Right kidney (tissue), 9 donors: ENCODE data around the gene RAB4A.

ENCODE experiments used
- DNase-seq: peaks from one replicate; pipeline ENCODE4 v3.0.0-alpha.2; 2016
- long read RNA-seq, 8 donors: transcript quantifications; one replicate each; lab custom pipeline, GENCODE V29; 2026

RAB4A gene, protein sequence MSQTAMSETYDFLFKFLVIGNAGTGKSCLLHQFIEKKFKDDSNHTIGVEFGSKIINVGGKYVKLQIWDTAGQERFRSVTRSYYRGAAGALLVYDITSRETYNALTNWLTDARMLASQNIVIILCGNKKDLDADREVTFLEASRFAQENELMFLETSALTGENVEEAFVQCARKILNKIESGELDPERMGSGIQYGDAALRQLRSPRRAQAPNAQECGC
- long read RNA-seq, donor 1, transcript RAB4A-201 (8 exons, 2,966 nt), result major isoform, 39 of 50 reads
- long read RNA-seq, donor 1, partial matches to known transcripts, result 8 of 50 reads
- long read RNA-seq, donor 1, other reads (novel, unspliced or antisense), result 0 of 50 reads
- long read RNA-seq, donor 2, transcript RAB4A-201 (8 exons, 2,966 nt), result major isoform, 20 of 20 reads
- long read RNA-seq, donor 2, partial matches to known transcripts, result 0 of 20 reads
- long read RNA-seq, donor 2, other reads (novel, unspliced or antisense), result 0 of 20 reads
- long read RNA-seq, donor 3, transcript RAB4A-201 (8 exons, 2,966 nt), result major isoform, 15 of 15 reads
- long read RNA-seq, donor 3, partial matches to known transcripts, result 0 of 15 reads
- long read RNA-seq, donor 3, other reads (novel, unspliced or antisense), result 0 of 15 reads
- long read RNA-seq, donor 4, transcript RAB4A-201 (8 exons, 2,966 nt), result major isoform, 20 of 20 reads
- long read RNA-seq, donor 4, partial matches to known transcripts, result 0 of 20 reads
- long read RNA-seq, donor 4, other reads (novel, unspliced or antisense), result 0 of 20 reads
- long read RNA-seq, donor 5, transcript RAB4A-201 (8 exons, 2,966 nt), result major isoform, 19 of 24 reads
- long read RNA-seq, donor 5, partial matches to known transcripts, result 5 of 24 reads
- long read RNA-seq, donor 5, other reads (novel, unspliced or antisense), result 0 of 24 reads
- long read RNA-seq, donor 6, transcript RAB4A-201 (8 exons, 2,966 nt), result major isoform, 19 of 33 reads
- long read RNA-seq, donor 6, partial matches to known transcripts, result 13 of 33 reads
- long read RNA-seq, donor 6, other reads (novel, unspliced or antisense), result 0 of 33 reads
- long read RNA-seq, donor 7, transcript RAB4A-201 (8 exons, 2,966 nt), result major isoform, 40 of 42 reads
- long read RNA-seq, donor 7, partial matches to known transcripts, result 0 of 42 reads
- long read RNA-seq, donor 7, other reads (novel, unspliced or antisense), result 0 of 42 reads
- long read RNA-seq, donor 8, transcript RAB4A-201 (8 exons, 2,966 nt), result major isoform, 18 of 29 reads
- long read RNA-seq, donor 8, partial matches to known transcripts, result 11 of 29 reads
- long read RNA-seq, donor 8, other reads (novel, unspliced or antisense), result 0 of 29 reads

- peak; percentile 92 for DNase-seq
These were observed at the start of gene RAB4A for GRCh38 chr1:229270547-229271447. Gene RAB4A (plus strand): TSS chr1:229271111. CDS start chr1:229271340, 229 bp downstream.

GRCh38 chr1:229222081-229222480 is 48.8 kb upstream of the RAB4A start:
- DNase-seq, result no peak

DNA sequence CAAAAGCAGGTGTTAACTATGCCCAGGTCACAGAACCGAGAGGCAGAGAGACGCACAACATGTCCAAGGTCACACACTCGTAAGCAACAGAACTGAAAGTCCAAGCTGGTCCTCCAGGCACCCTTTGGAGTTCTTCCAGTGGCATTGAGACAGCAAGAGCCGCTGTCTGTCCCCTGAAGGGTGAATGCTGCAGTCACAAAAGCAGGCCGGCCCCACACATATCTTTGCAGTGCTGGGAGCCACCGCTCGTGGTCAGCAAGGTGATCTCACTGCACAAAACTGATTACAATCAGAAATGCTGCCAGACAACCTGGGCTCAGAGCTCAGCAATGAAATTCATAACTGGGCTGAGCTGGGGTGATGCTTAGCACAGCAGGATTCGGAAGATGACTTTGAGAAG is 47.4 kb upstream of the RAB4A start:
- no peak for DNase-seq

DNA sequence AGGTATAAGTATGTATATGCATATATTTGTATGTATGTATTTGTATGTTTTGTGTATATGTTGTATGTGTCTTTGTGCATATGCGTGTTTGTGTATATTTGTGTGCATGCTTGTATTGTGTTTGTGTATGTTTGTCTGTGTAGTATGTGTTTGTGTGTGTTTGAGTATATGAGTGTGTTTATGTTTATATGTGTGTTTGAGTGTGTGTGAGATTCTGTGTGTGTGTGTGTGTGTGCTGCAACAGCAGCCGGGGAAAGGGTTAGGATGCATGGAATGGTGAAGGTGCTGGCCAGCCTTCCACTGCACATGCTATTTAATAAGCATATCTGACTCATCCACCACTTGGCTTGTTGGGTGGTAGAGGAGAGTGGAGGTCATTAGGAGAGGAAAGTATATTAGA is 46.6 kb upstream of the RAB4A start:
- DNase-seq, result no peak

- DNase-seq, result no peak
These were observed 45.6 kb upstream of the RAB4A start for GRCh38 chr1:229225331-229225782.

GRCh38 chr1:229226796-229227195 is 44.1 kb upstream of the RAB4A start:
- no peak for DNase-seq

DNA sequence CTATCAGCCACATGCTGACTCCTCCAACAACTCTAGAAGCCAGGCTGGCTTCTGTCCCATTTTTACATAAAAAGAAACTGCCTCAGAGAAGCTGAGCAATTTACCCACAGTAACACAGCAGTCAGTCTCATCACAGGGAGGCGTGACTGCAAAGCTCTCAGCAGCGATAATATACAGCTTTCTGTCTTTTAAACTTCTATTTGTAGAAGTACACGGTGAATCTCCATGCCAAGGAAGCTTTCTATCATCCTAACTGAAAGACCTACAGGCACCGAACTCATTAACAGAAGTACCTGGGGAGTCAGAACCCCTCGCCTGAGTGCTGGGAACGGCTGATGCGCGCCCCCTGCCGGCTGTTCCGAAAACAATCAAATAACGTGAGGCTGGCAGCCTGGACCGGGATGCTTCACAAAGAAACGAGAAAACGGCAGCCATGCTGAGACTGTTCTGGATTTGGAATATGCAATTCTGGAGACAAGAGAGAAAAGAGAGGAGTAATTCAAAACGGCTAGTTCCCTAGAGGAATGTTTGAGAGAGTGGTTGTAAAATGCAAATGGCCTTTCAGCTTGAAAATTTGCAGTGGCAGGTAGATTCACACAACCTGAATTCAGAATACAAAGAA is 43.5 kb upstream of the RAB4A start:
- peak; percentile 68 for DNase-seq

- no peak for DNase-seq
These were observed 42.4 kb upstream of the RAB4A start for GRCh38 chr1:229228522-229228921.

DNA sequence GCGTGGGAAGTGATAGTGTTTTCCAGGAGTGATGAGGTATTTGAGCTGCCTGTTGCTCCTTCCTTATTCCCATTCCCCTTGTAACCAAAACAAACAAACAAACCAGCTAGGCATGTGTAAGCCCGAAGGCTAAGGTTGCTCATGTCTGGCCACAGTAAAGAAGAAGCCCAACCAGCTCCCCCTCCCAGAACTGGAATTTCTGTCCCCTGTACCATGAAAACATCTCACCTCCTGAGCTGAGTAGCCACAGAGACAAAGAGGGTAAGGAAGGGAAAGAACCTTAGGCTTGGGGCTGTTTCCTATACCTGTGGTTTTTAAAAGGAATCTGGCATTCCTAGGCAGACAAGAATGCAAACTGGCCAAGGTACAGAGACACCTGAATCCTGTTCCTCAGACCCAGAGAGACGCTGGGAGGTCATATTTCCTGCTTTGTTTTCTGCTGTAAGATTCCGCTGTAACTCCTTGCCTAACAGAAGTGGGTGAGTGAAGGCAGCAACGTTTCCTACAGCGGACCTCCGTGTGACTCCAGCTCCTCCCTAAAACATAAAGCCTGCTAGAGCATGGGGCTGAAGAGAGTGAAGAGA is 41.7 kb upstream of the RAB4A start:
- peak; percentile 53 for DNase-seq

- peak; percentile 44 for DNase-seq
These were observed 41.2 kb upstream of the RAB4A start for GRCh38 chr1:229229721-229230139.

DNA sequence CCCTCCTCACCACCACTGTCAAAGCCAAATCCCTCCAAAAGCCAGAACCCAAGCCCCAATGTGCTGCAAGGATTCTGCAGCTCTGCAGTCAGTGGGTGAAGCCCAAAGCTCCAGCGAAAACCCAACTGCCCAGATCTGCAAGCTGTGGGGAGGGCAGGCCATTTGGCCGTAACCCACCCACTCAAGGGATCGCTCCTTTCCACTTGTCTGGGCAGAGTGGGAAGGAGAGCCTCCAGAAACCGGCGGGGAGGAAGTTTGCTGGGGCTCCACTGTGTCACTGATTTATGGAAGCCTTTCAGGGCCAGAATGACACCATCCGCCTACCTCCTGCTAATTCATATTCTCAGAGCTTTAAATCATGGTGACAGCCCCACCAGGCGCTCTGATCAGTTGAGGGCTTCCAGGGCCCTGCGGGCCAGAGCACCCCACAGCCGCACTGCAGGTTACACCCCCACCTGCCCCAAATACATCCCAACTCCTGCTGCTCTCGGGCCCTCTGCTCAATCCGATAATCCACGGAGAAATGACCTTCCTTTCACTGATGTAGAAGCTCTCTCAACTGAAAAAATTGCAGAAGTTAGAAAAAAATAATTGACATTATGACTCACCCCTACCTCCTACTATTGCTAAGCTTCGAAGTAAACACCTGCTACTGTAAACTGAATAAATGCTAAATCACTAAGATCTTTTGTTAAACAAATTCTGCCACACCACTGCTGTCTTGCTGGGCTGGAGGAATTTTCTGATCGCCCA is 40.6 kb upstream of the RAB4A start:
- no peak for DNase-seq

GRCh38 chr1:229230893-229231753 is 39.8 kb upstream of the RAB4A start:
- DNase-seq, result no peak

DNA sequence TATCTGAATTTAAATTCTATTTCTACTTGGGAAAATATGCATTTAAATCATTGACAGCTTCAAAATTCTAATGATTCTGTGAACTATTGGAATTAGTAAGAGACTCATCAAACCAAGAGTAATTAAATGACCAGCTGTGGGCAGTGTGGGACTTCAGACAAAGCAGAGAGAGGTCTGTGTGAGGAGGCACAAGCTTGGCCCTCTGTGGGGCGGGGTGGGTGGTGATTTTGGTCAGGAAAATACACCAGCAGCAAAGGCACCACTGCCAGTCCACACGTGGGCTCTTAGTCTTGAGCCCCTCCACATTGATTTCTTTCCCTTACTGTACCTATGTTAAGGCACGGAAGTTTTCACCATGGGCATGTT is 39.2 kb upstream of the RAB4A start:
- no peak for DNase-seq

DNA sequence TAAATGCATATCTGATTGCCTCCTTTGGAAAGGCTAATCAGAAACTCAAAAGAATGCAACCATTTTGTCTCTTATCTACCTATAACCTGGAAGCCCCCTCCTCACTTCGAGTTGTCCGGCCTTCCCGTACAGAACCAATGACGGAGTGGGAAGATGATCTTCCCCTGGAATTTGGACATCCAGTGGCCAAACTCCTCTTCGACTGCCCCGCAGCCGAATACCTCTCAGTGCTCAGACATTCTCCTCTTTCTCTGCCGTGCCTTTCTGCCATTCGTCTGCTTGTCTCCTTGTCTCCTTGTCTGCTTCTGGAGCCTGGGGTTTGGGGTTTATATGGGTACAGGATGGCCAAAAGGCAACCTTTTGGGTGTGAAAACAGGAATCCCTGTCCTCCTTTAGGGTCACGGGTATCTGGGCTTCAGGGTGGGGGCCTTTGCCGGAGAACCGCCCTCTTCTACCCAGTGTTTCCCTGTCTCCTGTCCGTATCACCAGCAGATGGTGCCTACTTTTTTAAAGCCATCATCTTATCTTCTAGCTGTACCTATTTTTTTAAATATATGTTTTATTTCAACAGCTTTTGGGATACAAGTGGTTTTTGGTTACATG is 35.9 kb upstream of the RAB4A start:
- DNase-seq, result no peak

GRCh38 chr1:229237320-229237719 is 33.6 kb upstream of the RAB4A start:
- DNase-seq, result no peak

- DNase-seq, result no peak
These were observed 32.7 kb upstream of the RAB4A start for GRCh38 chr1:229238231-229238630.

DNA sequence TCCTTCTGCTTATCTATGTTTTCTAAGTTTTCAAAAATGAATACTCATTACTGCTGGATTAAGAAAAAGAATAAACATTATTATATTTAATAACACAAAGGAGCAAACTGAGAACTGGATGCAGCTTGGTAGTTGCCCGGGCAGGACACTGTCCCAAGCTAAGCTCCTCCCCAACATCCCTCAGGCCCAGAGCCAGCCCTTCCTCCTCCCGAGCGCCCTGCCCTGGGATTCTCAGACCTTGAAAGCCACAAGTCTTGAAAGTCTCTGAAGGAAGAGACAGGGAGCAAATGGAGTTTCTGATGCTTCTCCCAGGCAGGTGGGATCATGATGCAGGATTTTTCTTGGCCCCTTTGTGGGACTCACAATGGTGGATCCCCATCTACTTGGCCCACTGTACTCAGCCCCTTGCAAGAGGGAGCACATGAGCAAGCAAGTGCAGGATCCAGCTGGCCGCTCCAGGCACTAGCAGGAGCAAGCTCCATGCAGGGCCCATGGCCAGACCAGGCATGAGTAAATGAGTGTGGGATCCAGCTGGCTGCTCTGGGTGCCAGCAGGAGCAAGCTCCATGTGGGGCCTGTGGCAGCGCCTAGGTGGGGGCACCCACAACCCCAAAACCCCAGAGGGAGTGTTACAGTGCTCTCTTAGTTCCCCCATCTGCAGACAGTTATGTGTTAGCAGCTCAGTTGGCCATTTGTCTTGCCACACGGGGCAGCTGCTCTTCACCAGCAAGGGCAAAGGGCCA is 32.1 kb upstream of the RAB4A start:
- no peak for DNase-seq
